ENCODE results near the gene C2CD4C.
"Not testable (repeated sequence)": the region's sequence is repeated elsewhere in the genome, so short reads cannot be mapped to it uniquely, and the experiment has no call there.

Gene C2CD4C

DNA sequence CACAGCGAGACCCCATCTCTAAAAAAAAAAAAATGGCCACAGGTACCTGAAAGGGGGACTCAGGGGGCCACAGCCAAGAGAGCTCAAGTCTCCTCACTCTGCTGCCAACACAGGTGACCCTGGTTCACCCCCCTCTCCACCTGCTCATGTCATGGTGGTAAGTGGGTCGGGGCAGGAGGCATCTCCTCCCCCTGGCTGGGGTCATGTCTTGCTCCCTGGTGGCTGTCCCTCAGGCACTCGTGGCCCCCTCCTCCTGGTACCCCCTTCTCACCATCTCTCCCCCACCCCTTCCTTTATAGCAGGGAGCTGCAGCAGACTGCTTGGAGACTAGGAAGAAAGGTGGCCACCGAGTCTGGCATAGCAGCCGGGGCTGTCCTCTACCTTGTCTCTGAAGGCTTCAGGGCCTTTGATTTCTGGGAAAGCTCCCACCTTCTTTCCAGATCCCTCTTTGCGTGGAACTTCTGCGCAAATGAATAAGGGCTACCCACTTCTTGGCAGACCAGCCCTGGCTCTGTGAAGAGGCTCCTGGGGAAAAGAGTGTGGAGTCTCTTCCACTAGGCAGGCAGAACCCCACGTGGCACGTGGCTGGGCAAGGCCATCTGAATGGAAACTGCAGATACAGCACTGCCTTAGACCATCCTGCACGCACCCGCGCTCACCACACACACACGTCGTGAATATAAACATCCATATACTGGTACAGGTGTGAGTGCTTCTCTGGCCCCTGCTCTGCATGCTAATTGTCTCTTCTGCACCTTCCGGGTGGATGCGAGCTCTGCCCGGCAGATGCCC lies 44.3 kb downstream of the C2CD4C start:
- no peak for DNase-seq (ENCODE audit: low spot score)

DNA sequence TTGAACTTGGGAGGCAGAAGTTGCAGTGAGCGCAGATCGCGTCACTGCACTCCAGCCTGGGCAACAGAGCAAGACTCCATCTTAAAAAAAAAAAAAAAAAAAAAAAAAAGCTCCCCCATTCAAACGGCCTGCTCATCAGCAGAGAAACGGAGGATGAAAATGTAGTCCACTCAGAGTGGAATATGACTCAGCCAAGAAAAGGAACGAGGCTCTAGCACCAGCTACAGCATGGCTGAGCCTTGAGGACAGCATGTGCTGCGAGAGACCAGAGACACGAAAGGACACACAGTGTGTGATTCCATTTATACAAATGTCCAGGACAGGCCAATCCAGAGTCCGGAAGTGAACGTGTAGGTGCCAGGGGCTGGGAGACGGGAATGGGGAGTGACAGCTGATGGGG lies 46.3 kb downstream of the C2CD4C start:
- no peak for DNase-seq (ENCODE audit: low spot score)

DNA sequence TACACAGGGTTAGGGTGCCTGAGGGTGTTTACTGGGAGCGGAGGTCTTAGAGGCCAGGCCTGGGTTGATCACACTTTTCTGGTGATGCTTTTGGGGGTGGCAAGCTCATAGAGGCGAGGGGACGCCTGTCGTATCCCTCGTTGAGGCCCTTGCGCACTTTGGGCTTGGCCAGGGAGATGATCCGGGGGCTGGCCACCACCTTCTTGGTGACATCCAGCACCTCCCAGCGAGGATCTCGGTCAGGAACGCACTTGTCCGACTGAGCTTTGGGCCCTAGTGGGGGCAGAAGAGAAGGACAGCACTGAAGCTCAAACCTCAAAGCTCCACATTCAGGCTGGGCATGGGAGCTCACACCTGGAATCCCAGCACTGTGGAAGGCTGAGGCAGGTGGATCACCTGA lies 46.8 kb downstream of the C2CD4C start:
- no peak for DNase-seq (ENCODE audit: low spot score)

DNA sequence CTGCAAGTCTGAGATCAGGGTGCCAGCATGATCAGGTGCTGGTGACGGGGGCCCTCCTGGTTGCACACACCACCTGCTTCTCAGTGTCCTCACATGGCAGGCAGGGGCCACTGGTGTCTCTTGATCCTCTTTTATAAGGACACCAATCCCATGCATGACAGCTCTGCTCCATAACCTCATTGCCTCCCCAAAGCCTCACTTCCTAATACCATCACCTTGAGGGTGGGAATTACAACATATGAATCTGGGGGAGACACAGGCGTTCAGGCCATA lies 49.4 kb downstream of the C2CD4C start:
- DNase-seq (ENCODE audit: low spot score) = no peak

DNA sequence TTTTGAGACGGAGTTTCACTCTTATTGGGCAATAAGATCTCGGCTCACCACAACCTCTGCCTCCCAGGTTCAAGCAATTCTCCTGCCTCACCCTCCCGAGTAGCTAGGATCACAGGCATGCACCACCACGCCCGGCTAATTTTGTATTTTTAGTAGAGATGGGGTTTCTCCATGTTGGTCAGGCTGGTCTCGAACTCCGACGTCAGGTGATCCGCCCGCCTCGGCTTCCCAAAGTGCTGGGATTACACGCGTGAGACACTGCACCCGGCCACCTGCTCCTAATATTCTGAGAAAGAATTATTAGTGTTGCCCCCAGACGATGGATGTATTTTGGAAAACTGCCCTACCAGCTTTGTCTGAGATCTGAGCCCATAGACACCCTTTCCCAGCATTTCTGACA lies 53.4 kb downstream of the C2CD4C start:
- DNase-seq (ENCODE audit: low spot score) = not testable (repeated sequence)

All from hematopoietic multipotent progenitor cell treated with erythropoietin and hydrocortisone succinate and interleukin-3 and kit ligand, for 17 days (in vitro differentiated cells).